IPS-15b (cell line): ENCODE data around the gene DNAH5.

Experiments
- H3K27me3 ChIP-seq: one replicate; pipeline ENCODE4 v1.6.1; 2013; ENCODE audit warnings: low read length; ENCODE audit not compliant: control insufficient read depth, insufficient read depth
- H3K36me3 ChIP-seq: one replicate; pipeline ENCODE4 v1.6.1; 2013; ENCODE audit warnings: low read length; ENCODE audit not compliant: control insufficient read depth, insufficient read depth
- H3K4me1 ChIP-seq: one replicate; pipeline ENCODE4 v1.6.1; 2013; ENCODE audit warnings: mild to moderate bottlenecking, low read length; ENCODE audit not compliant: control insufficient read depth, insufficient read depth
- H3K4me3 ChIP-seq: one replicate; pipeline ENCODE4 v1.5.1; 2013; ENCODE audit warnings: low read depth, low read length
- H3K9ac ChIP-seq: one replicate; pipeline ENCODE4 v1.6.1; 2013; ENCODE audit warnings: low read depth, mild to moderate bottlenecking, low read length
- H3K9me3 ChIP-seq: one replicate; pipeline ENCODE4 v1.6.1; 2013; ENCODE audit warnings: mild to moderate bottlenecking, low read length; ENCODE audit not compliant: control insufficient read depth, insufficient read depth

DNAH5 gene

DNA sequence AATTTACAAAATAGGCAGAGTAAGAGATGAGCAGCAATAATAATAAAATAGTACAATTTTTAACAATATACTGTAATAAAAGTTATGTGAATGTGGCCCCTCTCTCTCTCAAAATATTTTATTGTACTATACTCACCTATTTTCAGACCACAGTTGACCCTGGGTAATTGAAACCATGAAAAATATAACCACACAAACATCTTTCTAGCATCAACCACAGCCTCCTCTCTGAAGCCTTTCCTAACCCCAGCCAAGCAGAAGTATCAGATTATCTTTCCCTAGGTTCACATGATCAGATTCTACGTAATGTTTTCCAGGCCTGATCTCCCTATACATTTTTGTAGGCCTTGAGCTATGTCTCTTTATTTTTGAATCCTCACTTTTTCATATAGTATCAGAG, 35.2 kb downstream of the DNAH5 start:
- Histone ChIP-seq H3K36me3 (no peaks in the 10 kb centered on the region), H3K4me3 (no peak overlapping the region), H3K9me3 (no peaks in the 10 kb centered on the region), H3K9ac (no peak overlapping the region), H3K27me3 (no peaks in the 10 kb centered on the region), H3K4me1 (no peaks in the 10 kb centered on the region)

DNA sequence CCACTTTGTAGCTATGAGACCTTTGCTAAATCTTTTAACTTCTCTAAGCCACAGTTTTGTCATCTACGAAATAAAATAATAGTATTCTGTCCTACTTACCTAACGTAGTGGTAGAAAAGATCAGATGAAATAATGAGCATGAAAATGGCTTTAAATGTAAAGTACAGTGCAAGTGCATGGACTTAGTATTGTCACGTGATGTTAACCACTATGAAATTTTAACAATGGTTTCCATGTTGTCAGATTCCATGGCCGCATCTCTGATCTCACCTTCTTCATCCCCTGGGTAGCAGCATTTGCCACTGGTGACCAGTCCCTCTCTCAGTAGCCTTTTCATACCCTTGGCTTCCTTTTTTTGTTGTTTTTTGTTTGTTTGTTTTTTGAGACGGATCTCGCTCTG, 45.9 kb downstream of the DNAH5 start:
- H3K36me3 ChIP-seq, result no peaks in the 10 kb centered on the region
- H3K4me1 ChIP-seq, result no peaks in the 10 kb centered on the region
- H3K9ac ChIP-seq, result no peak overlapping the region
- no peak overlapping the region for H3K4me3 ChIP-seq
- no peaks in the 10 kb centered on the region for H3K27me3 ChIP-seq
- H3K9me3 ChIP-seq, result no peaks in the 10 kb centered on the region

DNA sequence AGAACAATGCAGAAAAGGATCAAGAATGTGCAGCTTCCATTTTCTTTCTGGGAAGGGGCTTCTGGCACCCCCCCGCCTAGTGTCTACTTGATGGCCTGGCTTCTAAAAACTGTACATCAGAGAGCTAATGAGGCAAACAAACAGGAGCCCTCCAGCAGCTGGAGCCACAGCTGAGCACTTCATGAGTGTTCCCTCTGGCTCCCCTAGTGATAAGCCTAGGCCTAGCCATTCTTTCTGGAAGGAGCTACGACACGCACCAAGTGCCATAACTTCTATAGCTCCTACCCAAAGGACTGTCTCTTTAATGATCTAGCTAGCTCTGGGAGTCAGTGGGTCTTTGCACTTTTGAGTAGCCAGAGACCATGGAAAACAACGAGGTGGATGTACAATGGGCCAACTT, 66.1 kb downstream of the DNAH5 start:
- no peaks in the 10 kb centered on the region for H3K9me3 ChIP-seq
- H3K4me1 ChIP-seq, result no peaks in the 10 kb centered on the region
- H3K4me3 ChIP-seq, result no peak overlapping the region
- no peaks in the 10 kb centered on the region for H3K27me3 ChIP-seq
- H3K9ac ChIP-seq, result no peak overlapping the region
- no peaks in the 10 kb centered on the region for H3K36me3 ChIP-seq

DNA sequence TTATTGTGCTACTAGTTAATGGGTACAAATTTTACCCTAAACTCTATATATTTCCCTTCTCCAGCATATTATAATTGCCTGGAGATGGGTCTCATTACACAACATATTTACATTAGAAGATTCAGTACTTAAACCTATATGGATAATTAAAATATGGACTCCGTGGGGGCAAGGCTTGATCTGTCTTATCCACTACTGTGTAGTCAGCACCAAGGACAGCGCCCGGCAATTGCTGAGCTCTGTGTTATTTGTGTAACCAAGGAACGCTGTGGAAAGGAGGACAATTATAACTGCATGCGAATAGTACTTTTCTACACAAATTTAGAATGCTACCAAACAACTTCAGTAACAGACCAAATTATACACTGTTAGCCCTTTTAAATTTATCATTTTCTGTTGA, 77.7 kb downstream of the DNAH5 start:
- H3K9ac ChIP-seq, result no peak overlapping the region
- H3K27me3 ChIP-seq, result no peaks in the 10 kb centered on the region
- H3K36me3 ChIP-seq, result no peaks in the 10 kb centered on the region
- H3K4me1 ChIP-seq, result no peaks in the 10 kb centered on the region
- no peaks in the 10 kb centered on the region for H3K9me3 ChIP-seq
- no peak overlapping the region for H3K4me3 ChIP-seq

DNA sequence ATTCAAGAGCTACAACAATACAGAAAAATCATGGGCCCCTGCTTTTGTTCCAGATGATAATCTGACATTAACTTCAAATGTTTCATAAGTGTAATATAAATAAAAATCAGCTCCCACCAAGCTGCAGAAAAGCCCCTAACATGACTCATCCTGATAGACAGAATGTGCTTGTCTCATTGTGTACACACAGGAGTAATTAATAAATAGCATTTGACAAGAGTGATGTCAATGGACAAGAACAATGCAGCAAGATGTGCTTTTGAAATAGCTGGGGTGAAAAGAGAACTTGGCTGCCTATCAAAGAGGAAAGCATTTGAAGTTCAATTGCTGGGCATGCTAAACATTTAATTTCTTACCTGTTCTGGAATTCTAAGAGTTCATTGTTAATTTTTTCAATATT, 79.2 kb downstream of the DNAH5 start:
- Histone ChIP-seq H3K4me1 (no peaks in the 10 kb centered on the region), H3K27me3 (no peaks in the 10 kb centered on the region), H3K9ac (no peak overlapping the region), H3K36me3 (no peaks in the 10 kb centered on the region), H3K9me3 (no peaks in the 10 kb centered on the region), H3K4me3 (no peak overlapping the region)

DNA sequence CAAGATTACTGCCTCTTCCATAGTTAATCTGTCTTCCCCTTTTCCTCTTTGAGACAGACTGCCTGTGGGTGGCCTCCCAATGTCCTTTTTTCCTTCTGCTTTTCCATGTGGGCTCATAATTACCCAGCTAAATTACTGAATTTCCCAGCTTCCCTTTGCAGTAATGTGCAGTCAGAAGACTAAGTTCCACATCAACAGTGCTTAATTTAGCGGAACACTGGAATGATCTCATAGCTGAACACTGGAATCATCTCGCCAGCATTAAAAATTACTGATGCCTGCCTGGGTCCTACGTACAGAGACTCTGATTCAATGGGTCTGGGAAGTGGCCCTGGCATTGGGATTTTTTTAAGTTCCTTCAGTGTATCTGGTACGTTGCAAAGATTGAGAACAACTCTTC, 84.3 kb downstream of the DNAH5 start:
- Histone ChIP-seq H3K27me3 (no peaks in the 10 kb centered on the region), H3K36me3 (no peaks in the 10 kb centered on the region), H3K4me1 (no peaks in the 10 kb centered on the region), H3K4me3 (no peak overlapping the region), H3K9ac (no peak overlapping the region), H3K9me3 (no peaks in the 10 kb centered on the region)

DNA sequence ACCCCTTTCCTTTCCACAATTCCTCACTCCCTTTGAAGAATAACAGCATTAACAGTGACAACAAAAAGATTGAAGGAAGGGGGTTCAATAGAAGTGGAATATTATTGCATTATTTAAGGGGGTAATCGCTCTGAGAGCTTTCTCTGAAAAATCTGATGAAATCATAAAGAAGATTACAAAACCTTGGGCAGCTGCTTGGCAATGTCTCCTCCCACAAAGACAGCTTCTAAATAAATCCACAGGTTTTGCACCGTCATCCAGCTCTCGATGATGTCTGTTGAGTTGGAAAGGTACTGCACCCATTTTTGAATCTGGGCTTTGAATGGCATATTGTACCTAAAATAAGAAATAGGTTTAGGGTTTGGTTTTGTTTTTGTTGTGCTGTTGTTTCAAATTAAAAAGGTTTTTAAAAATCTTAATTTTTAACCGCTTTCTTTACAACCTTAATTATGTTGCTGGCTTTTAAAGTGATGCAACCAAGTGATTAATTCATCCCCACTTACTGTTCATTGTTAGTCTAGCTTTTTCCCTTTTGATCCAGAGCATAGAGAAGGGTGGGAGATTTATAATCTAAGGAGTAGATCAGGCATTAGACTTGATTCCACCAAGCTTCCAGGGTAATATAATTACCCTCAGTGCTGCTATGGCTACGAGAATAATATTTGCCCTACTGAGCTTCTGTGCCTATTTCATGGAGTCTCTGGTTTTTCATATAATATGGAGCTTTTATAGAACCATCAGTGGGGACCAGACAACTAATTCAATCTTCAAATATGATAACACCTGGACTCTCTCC, 85.0 kb downstream of the DNAH5 start:
- Histone ChIP-seq H3K9ac (no peak overlapping the region), H3K36me3 (no peaks in the 10 kb centered on the region), H3K9me3 (no peaks in the 10 kb centered on the region), H3K27me3 (no peaks in the 10 kb centered on the region), H3K4me1 (no peaks in the 10 kb centered on the region), H3K4me3 (no peak overlapping the region)

DNA sequence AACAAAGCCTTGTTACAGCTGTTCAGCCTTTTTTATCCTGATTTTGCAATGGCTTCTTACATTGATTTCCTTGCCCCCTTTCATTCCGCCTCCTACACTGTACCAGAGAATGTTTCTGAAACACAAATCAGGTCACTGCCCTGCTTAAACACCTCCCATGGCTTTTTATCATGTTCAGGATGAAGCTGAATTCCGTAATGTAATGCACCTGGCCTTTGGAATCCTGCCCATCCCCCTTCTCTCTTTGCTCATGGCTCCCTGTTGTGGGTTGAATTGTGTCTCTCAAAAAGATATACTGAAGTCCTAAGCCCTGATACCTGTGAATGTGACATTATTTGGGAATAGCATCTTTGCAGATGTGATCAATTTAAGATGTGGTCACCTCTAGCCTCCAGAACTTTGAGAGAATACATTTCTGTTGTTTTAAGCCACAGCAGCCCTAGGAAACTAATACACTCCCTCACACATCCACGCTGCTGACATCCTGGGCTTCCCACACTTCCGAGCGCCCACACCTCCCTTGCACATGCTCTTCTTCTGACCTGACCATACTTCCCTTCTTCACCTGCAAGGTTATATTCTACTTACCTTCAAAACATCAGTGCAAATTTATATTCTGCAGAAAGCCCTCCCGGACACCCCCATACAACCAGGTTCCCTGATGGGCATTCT, 101.2 kb downstream of the DNAH5 start:
- Histone ChIP-seq H3K9me3 (no peaks in the 10 kb centered on the region), H3K36me3 (no peaks in the 10 kb centered on the region), H3K4me3 (no peak overlapping the region), H3K27me3 (no peaks in the 10 kb centered on the region), H3K9ac (no peak overlapping the region), H3K4me1 (peaks cover 11% of the 10 kb centered on the region)

GRCh38 chr5:13833440-13833839, 111.0 kb downstream of the DNAH5 start:
- Histone ChIP-seq H3K36me3 (no peaks in the 10 kb centered on the region), H3K27me3 (no peaks in the 10 kb centered on the region), H3K4me1 (no peaks in the 10 kb centered on the region), H3K4me3 (no peak overlapping the region), H3K9ac (no peak overlapping the region), H3K9me3 (no peaks in the 10 kb centered on the region)

DNA sequence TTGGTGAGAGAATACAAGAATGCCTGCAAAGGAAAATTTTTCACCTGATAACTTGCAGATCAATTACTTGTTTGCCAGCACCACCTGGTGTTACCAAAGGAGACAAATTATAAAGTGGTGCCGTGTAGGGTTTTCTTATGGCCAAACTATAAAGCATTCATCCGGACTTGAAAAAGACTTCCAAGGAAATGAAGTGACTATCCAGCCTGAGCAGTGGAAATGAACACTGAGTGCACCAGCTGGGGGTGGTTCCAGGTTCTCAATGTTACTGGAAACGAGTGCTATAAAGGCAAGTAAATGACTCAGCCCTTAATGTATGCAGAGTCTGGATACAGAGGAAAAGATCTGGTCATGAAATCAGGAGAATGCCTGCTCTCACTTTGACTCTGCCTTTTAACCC, 113.1 kb downstream of the DNAH5 start:
- Histone ChIP-seq H3K36me3 (no peaks in the 10 kb centered on the region), H3K9me3 (no peaks in the 10 kb centered on the region), H3K4me1 (no peaks in the 10 kb centered on the region), H3K27me3 (no peaks in the 10 kb centered on the region), H3K9ac (no peak overlapping the region), H3K4me3 (no peak overlapping the region)

- H3K9me3 ChIP-seq, result no peaks in the 10 kb centered on the region
- H3K27me3 ChIP-seq, result no peaks in the 10 kb centered on the region
- no peaks in the 10 kb centered on the region for H3K36me3 ChIP-seq
- no peak overlapping the region for H3K4me3 ChIP-seq
- H3K4me1 ChIP-seq, result no peaks in the 10 kb centered on the region
- H3K9ac ChIP-seq, result no peak overlapping the region
Observed at GRCh38 chr5:13830536-13830935, 114.0 kb downstream of the DNAH5 start.

GRCh38 chr5:13821366-13821765, 123.1 kb downstream of the DNAH5 start:
- Histone ChIP-seq H3K9ac (no peak overlapping the region), H3K9me3 (no peaks in the 10 kb centered on the region), H3K4me1 (no peaks in the 10 kb centered on the region), H3K4me3 (no peak overlapping the region), H3K27me3 (no peaks in the 10 kb centered on the region), H3K36me3 (no peaks in the 10 kb centered on the region)
